HEK293 (cell line): ENCODE results near the gene EEF2.

Experiments
- MYNN ChIP-seq: fragments of 450-650 bp; formaldehyde crosslinking; IDR thresholded peaks from 2 replicates; pipeline ENCODE4 v1.5.1; 2016; ENCODE audit warnings: missing biosample characterization, missing genetic modification characterization, borderline replicate concordance
- ZFP41 ChIP-seq: fragments of 450-650 bp; formaldehyde crosslinking; IDR thresholded peaks from 2 replicates; pipeline ENCODE4 v1.5.1; 2016; ENCODE audit warnings: missing biosample characterization, missing genetic modification characterization, borderline replicate concordance
- ZNF140 ChIP-seq: fragments of 450-650 bp; formaldehyde crosslinking; IDR thresholded peaks from 2 replicates; pipeline ENCODE4 v1.5.1; 2016; ENCODE audit warnings: missing biosample characterization, missing genetic modification characterization
- ZNF239 ChIP-seq: fragments of 450-650 bp; formaldehyde crosslinking; IDR thresholded peaks from 2 replicates; pipeline ENCODE4 v1.5.1; 2016; ENCODE audit warnings: missing biosample characterization, missing genetic modification characterization
- ZNF473 ChIP-seq: fragments of 450-650 bp; formaldehyde crosslinking; IDR thresholded peaks from 2 replicates; pipeline ENCODE4 v1.5.1; 2017; ENCODE audit warnings: missing biosample characterization, missing genetic modification characterization
- ZNF768 ChIP-seq: fragments of 450-650 bp; formaldehyde crosslinking; IDR thresholded peaks from 2 replicates; pipeline ENCODE4 v1.5.1; 2018; ENCODE audit warnings: missing biosample characterization, mild to moderate bottlenecking, missing genetic modification characterization
- ZNF792 ChIP-seq: fragments of 450-650 bp; formaldehyde crosslinking; IDR thresholded peaks from 2 replicates; pipeline ENCODE4 v1.5.1; 2016; ENCODE audit warnings: missing biosample characterization, missing genetic modification characterization
- TF ChIP-seq, protein P1 (sequence below): fragments of 450-650 bp; formaldehyde crosslinking; IDR thresholded peaks from 2 replicates; pipeline ENCODE4 v1.5.1; 2016; ENCODE audit warnings: missing biosample characterization, missing genetic modification characterization
- TF ChIP-seq, protein P2 (sequence below): fragments of 450-650 bp; formaldehyde crosslinking; IDR thresholded peaks from 2 replicates; pipeline ENCODE4 v1.5.1; 2016; ENCODE audit warnings: missing biosample characterization, missing genetic modification characterization

- TF ChIP-seq ZNF792 (tag by site-specific recombination) (no peak), ZNF140 (tag by site-specific recombination) (no peak), ZFP41 (tag by site-specific recombination) (no peak), ZNF768 (tag by site-specific recombination) (no peak), ZNF239 (tag by site-specific recombination) (no peak), MYNN (tag by site-specific recombination) (no peak), ZNF473 (tag by site-specific recombination) (no peak)
- TF ChIP-seq, protein P1, sequence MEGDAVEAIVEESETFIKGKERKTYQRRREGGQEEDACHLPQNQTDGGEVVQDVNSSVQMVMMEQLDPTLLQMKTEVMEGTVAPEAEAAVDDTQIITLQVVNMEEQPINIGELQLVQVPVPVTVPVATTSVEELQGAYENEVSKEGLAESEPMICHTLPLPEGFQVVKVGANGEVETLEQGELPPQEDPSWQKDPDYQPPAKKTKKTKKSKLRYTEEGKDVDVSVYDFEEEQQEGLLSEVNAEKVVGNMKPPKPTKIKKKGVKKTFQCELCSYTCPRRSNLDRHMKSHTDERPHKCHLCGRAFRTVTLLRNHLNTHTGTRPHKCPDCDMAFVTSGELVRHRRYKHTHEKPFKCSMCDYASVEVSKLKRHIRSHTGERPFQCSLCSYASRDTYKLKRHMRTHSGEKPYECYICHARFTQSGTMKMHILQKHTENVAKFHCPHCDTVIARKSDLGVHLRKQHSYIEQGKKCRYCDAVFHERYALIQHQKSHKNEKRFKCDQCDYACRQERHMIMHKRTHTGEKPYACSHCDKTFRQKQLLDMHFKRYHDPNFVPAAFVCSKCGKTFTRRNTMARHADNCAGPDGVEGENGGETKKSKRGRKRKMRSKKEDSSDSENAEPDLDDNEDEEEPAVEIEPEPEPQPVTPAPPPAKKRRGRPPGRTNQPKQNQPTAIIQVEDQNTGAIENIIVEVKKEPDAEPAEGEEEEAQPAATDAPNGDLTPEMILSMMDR (tag by site-specific recombination) = no peak
- TF ChIP-seq, protein P2, sequence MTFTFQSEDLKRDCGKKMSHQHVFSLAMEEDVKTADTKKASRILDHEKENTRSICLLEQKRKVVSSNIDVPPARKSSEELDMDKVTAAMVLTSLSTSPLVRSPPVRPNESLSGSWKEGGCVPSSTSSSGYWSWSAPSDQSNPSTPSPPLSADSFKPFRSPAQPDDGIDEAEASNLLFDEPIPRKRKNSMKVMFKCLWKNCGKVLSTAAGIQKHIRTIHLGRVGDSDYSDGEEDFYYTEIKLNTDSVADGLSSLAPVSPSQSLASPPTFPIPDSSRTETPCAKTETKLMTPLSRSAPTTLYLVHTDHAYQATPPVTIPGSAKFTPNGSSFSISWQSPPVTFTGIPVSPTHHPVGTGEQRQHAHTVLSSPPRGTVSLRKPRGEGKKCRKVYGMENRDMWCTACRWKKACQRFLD (tag by site-specific recombination) = no peak
Observed at GRCh38 chr19:4029247-4029614, 44.0 kb upstream of the EEF2 start.
